K562 (cell line): ENCODE results near the gene PLXNB1. TPM values are rescaled to one million over a fixed set of nuclear protein-coding genes. Genes with fewer than 3 reads are reported as not detected.

Experiments
- ADNP ChIP-seq: fragments of 200-800 bp; sonication (Bioruptor generic); IDR thresholded peaks from 2 replicates; pipeline ENCODE4 v1.6.1; 2016; ENCODE audit warnings: missing genetic modification characterization, missing compliant biosample characterization
- BRF2 ChIP-seq: IDR thresholded peaks from 3 replicates; pipeline ENCODE4 v1.6.1; 2011; ENCODE audit warnings: borderline replicate concordance, mild to moderate bottlenecking; ENCODE audit not compliant: insufficient read length, insufficient read depth
- CHD4 ChIP-seq: fragments of 200-600 bp; sonication (generic); IDR thresholded peaks from 3 replicates; pipeline ENCODE4 v1.6.1; 2012; ENCODE audit warnings: low read depth, mild to moderate bottlenecking, mixed read lengths, low read length, inconsistent platforms; ENCODE audit not compliant: insufficient read depth, insufficient replicate concordance, poor library complexity, severe bottlenecking
- ELF2 ChIP-seq: fragments of 250-450 bp; sonication (Bioruptor Pico); IDR thresholded peaks from 2 replicates; pipeline ENCODE4 v1.5.0; 2021; ENCODE audit warnings: mild to moderate bottlenecking
- EP400 ChIP-seq: fragments of 450-650 bp; IDR thresholded peaks from 2 replicates; pipeline ENCODE4 v1.6.1; 2017; ENCODE audit warnings: antibody characterized with exemption, mild to moderate bottlenecking, moderate library complexity
- GABPB1 ChIP-seq: sonication (generic); formaldehyde crosslinking; IDR thresholded peaks from 2 replicates; pipeline ENCODE4 v1.8.0; 2022; ENCODE audit warnings: mild to moderate bottlenecking, missing genetic modification reagents
- KLF10 ChIP-seq: fragments of 250-450 bp; sonication (Bioruptor Pico); IDR thresholded peaks from 2 replicates; pipeline ENCODE4 v1.6.1; 2021; ENCODE audit warnings: matching md5 sums
- MLX ChIP-seq, 2 experiments: fragments of 450-650 bp in 1 of 2; sonication (generic) in 1 of 2; formaldehyde crosslinking; conservative IDR thresholded peaks; 2 replicates each; pipeline versions ENCODE4 v1.4.0 to v1.8.1; 2020 to 2022; ENCODE audit warnings: mild to moderate bottlenecking in 1 of 2, missing genetic modification reagents in 1 of 2
- MTF1 ChIP-seq: fragments of 250-450 bp; sonication (Bioruptor Pico); IDR thresholded peaks from 2 replicates; pipeline ENCODE4 v1.9.0; 2021; ENCODE audit warnings: moderate library complexity, mild to moderate bottlenecking, inconsistent platforms, borderline replicate concordance
- POLR2AphosphoS2 ChIP-seq: IDR thresholded peaks from 2 replicates; pipeline ENCODE4 v1.6.1; 2012; ENCODE audit warnings: low read length, improper control_type of control experiment
- POLR2G ChIP-seq: fragments of 200-400 bp; formaldehyde crosslinking; IDR thresholded peaks from 2 replicates; pipeline ENCODE4 v1.6.1; 2017; ENCODE audit warnings: low read depth, mild to moderate bottlenecking, antibody characterized with exemption, low read length, moderate library complexity
- SLC30A9 ChIP-seq: fragments of 250-450 bp; sonication (Bioruptor Pico); IDR thresholded peaks from 2 replicates; pipeline ENCODE4 v1.8.0; 2022; ENCODE audit warnings: mild to moderate bottlenecking, moderate library complexity
- SP1 ChIP-seq: sonication (generic); formaldehyde crosslinking; IDR thresholded peaks from 2 replicates; pipeline ENCODE4 v1.8.1; 2022; ENCODE audit warnings: mild to moderate bottlenecking, missing genetic modification reagents
- TCF3 ChIP-seq: sonication (generic); formaldehyde crosslinking; IDR thresholded peaks from 2 replicates; pipeline ENCODE4 v1.4.0; 2020; ENCODE audit warnings: mild to moderate bottlenecking, missing genetic modification reagents
- USF1 ChIP-seq: sonication (generic); formaldehyde crosslinking; IDR thresholded peaks from 2 replicates; pipeline ENCODE4 v1.9.0; 2022; ENCODE audit warnings: mild to moderate bottlenecking, missing genetic modification reagents
- ZC3H11A ChIP-seq: IDR thresholded peaks from 2 replicates; pipeline ENCODE4 v1.6.1; 2012; ENCODE audit warnings: low read depth, low read length, improper control_type of control experiment
- ZFP36 ChIP-seq: fragments of 150-350 bp; IDR thresholded peaks from 2 replicates; pipeline ENCODE4 v1.6.1; 2018; ENCODE audit warnings: low read length, low read depth; ENCODE audit not compliant: partially characterized antibody
- ZNF668 ChIP-seq: fragments of 250-450 bp; sonication (Bioruptor Pico); IDR thresholded peaks from 2 replicates; pipeline ENCODE4 v1.8.0; 2022; ENCODE audit warnings: mild to moderate bottlenecking, inconsistent platforms
- ZNF778 ChIP-seq: fragments of 450-650 bp; formaldehyde crosslinking; IDR thresholded peaks from 2 replicates; pipeline ENCODE4 v1.4.0; 2020; ENCODE audit warnings: mild to moderate bottlenecking, moderate library complexity
- ZNF780A ChIP-seq: fragments of 250-450 bp; sonication (Bioruptor Pico); IDR thresholded peaks from 2 replicates; pipeline ENCODE4 v1.5.0; 2021; ENCODE audit warnings: mild to moderate bottlenecking
- ZNF79 ChIP-seq: fragments of 250-450 bp; sonication (Bioruptor Pico); IDR thresholded peaks from 2 replicates; pipeline ENCODE4 v1.4.0; 2020; ENCODE audit warnings: low read depth, mild to moderate bottlenecking, moderate library complexity
- polyA plus RNA-seq, 8 experiments: library from polyadenylated mRNA; depleted of rRNA in 4 of 8; stranded (reverse) in 5 of 8; unstranded in 3 of 8; fragments of >200 nt; fragmentation: Nextera tagmentation in 2 of 8; fragmentation: Illumina TruSeq in 1 of 8; extraction: Ambion mirVana in 2 of 8; extraction: Trizol in 1 of 8; gene quantifications; 2 replicates each; pipeline versions ENCODE4 v1.2.1 to v1.2.3, GENCODE V29; 2011 to 2014; ENCODE audit warnings: inconsistent platforms in 1 of 8, missing spikeins in 1 of 8
- total RNA-seq, 7 experiments: library from RNA; depleted of rRNA in 6 of 7; stranded (reverse); fragments of >200 nt in 6 of 7; fragmentation: Illumina TruSeq in 2 of 7; extraction: Trizol in 2 of 7; gene quantifications; 2 replicates each; pipeline versions ENCODE4 v1.2.1 to v1.2.3, GENCODE V29; 2011 to 2021; ENCODE audit warnings: low replicate concordance in 1 of 7

The PLXNB1 gene
- total and polyA plus RNA-seq, 9 of the 15 experiments (the other 6 are each of a cell fraction or from before 2014, with no cell fraction given) = 0.17 to 17.4 (median 6.0) TPM

- no peak for TF ChIP-seq ZNF778
- peak; percentile 96 for TF ChIP-seq POLR2G
- no peak for TF ChIP-seq CHD4
- TF ChIP-seq EP400 = peak; percentile 88
- no peak for TF ChIP-seq SLC30A9 (CRISPR knock-in tag)
- TF ChIP-seq ZFP36 = no peak
- no peak for TF ChIP-seq ZC3H11A
- TF ChIP-seq KLF10 (CRISPR knock-in tag) = no peak
- TF ChIP-seq MTF1 (CRISPR knock-in tag) = no peak
- TF ChIP-seq GABPB1 (CRISPR knock-in tag) = peak; percentile 93
- peak; percentile 81 for TF ChIP-seq SP1
- no peak for TF ChIP-seq ZNF668 (CRISPR knock-in tag)
- TF ChIP-seq ZNF79 = no peak
- no peak for TF ChIP-seq ZNF780A
- TF ChIP-seq BRF2 = no peak
- peak; percentile 87 for TF ChIP-seq ELF2 (CRISPR knock-in tag)
- TF ChIP-seq MLX (CRISPR knock-in tag; conservative IDR thresholded peaks at IDR 0.05) = no peak
- no peak for TF ChIP-seq USF1 (CRISPR knock-in tag)
- no peak for TF ChIP-seq ADNP (tag)
- TF ChIP-seq TCF3 (CRISPR knock-in tag) = no peak
- TF ChIP-seq POLR2AphosphoS2 = no peak
Measured at GRCh38 chr3:48439820-48440589, 10.1 kb upstream of the PLXNB1 start, which contains the start of the genes CCDC51 and TMA7 (continued).
